GM21526 (cell line): ENCODE results near the gene PCLO.
"Not testable (repeated sequence)": the region's sequence is repeated elsewhere in the genome, so short reads cannot be mapped to it uniquely, and the experiment has no call there.

Source experiments
- ATAC-seq: cut with Tn5 transposase; IDR thresholded peaks from one replicate; pipeline ENCODE4 v1.9.1; 2021; ENCODE audit warnings: moderate library complexity; ENCODE audit not compliant: unreplicated experiment, low FRiP score

PCLO gene

GRCh38 chr7:83143107-83143506 is 19.6 kb downstream of the PCLO start:
- ATAC-seq, result no peak

GRCh38 chr7:83142365-83142764 is 20.3 kb downstream of the PCLO start:
- ATAC-seq, result no peak

DNA sequence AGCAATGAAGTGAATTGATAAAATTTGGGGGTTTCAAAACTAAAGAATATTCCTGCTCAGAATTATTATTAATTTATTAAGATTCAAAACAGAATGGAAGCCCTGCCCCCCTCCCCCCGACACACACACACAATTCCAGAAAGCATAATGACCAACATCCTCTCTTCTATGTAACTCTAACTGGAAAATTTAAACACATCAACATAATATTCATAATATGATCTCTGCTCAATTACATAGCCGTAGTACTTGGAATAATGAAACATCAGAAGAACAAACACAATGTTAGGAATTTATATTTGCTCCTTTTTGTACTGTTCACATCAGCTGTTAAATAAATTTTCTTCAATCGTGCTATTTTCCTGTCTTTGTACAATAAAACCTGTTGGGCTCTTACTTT is 20.8 kb downstream of the PCLO start:
- no peak for ATAC-seq

DNA sequence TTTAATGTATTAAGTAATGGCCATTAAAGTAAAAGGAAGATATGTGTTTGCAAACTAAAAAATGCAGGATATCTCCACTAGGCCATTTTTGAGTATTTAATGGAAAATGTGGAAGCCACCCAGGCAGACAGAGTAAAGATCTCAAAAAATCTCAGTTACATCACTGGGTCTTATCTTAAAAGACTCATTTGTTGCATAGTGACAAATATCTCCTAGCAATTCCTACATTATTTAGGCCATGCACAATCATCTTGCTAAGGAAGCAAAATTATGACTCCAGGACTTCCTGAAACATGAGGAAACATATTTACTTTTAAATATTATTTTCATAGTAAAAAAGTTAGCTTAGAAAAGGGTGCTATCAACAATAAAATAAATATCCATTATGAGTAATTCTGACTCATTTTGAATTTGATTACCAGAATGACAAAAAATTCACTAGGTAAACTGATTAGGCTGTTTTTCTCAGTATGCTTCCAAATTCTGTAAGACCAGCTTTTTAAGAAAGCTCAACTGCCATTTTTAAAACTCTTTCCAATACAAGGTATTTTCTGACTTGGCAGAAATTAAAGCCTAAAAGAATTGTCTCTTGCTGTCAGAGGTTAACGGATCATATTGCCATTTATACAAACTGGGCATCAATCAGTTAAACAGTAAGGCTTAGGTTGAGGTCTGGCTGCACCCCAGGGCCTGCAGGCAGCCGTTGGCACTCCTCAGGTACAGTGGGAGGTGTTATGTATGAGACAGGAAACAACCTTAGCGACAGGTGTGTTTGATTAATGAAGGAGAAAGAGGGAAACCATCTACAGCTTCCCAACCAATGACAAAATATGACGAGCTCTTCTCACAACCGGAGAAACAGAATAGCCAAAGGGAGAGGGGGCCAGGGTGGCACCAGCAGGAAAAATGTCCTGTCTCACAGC is 31.8 kb downstream of the PCLO start:
- no peak for ATAC-seq

DNA sequence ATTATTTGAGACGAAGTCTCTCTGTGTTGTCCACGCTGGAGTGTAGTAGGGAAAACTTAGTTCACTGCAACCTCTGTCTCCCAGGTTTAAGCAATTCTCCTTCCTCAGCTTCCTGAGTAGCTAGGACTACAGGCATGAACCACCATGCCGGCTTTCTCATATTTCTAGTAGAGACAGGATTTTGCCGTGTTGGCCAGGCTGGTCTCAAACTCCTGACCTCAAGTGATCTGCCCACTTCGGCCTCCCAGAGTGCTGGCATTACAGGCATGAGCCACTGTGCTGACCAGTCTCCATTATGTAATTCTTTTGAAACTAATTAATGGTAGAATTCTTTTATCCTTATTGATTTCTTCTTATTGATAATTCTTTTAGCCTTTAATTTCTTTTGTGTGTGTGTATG is 32.5 kb downstream of the PCLO start:
- ATAC-seq, result no peak

GRCh38 chr7:83119494-83119893 is 43.2 kb downstream of the PCLO start:
- ATAC-seq, result no peak

DNA sequence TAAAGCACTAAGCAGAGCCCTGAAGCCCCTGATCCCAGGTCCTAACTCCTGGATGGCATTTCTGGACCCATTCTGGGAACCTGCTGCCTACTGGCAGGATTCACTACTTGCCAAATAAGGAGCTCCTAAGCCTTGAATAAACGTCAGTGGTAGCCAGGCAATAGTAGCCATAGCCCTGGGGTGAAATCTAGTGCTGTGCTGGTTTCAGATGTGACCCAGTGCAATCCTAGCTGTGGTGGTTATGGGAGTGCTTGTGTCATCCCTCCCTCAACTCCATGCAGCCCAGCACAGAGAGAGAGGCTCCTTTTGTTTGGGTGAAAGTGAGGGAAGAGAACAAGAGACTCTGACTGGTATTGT is 43.7 kb downstream of the PCLO start:
- no peak for ATAC-seq

GRCh38 chr7:83118347-83119025 is 44.2 kb downstream of the PCLO start:
- ATAC-seq, result no peak

DNA sequence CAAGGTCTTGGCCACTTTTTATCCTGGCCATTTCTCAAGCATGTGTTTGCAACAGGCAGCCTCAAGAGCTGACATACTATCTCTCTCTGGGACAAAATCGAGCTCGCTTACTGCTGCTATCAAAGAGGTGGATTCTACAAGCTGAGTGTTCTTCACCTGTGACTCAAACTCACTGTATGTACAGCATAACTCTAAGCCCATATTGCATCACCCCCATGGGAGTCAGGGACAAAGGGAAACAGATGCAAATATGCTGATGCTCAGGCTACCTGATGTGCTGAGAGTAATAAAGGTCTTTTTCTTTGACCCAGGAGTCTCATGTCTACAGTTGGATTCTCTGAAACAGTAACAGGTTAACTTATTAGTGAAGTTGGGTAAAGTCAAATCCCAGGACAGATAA is 45.2 kb downstream of the PCLO start:
- ATAC-seq, result no peak

DNA sequence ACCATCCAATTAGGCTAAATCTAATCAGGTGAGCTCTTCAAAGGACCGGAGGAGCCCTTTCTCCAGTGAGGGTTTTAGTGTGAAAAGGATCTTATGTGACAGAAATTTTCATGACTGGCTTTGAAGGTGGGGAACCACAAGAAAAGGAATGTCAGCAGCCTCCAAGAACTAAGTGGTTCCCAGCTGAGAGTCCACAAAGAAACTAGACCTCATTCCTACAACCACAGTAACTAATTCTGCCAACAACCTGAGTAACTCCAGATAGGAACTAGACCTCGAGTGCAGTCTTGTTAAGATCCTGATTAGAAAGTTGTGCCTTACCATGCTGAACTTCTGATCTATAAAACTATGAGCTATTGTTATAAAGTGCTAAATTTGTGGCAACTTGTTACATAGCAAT is 51.3 kb downstream of the PCLO start:
- no peak for ATAC-seq

- ATAC-seq, result no peak
Measured at GRCh38 chr7:83109352-83109751, 53.3 kb downstream of the PCLO start.

GRCh38 chr7:83105948-83106347 is 56.7 kb downstream of the PCLO start:
- no peak for ATAC-seq

DNA sequence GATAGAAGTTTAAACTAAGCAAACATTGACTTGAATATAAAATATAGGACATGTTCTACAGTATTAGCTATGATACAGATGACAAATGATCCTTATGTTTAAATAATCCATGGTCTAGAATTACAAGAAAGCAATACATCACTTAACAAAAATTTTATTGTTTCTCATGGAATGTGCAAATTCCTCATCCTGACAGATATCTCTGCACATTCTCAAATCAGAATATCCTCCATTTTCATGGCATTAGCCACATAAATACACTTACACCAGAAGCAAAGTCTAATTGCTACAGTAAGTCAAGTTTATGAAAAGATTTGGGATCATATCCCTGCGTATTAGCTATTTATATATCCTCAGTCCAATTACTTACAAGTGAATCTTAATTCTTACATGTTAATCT is 57.6 kb downstream of the PCLO start:
- ATAC-seq, result no peak

DNA sequence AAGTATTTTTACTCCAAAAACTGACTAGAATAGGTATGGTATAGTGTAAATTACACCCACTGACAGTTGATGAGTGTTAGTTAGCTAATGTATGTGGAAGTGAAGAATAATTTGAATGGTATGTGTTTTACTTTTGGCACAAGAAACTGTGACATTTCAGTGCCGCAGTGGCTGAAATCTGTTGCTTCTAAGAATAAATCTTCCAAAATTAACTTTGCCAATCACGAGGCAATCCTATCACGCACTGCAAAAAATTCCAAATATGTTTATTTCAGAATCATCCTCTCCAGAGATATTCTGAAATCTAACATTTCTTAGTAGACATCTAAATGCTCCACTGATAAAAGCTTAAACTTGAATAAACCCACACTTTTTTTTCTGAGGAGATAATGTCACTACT is 61.2 kb downstream of the PCLO start:
- ATAC-seq, result no peak

- ATAC-seq, result no peak
Measured at GRCh38 chr7:83096065-83096580, 66.6 kb downstream of the PCLO start.

- ATAC-seq, result no peak
Measured at GRCh38 chr7:83085299-83085698, 77.4 kb downstream of the PCLO start.

DNA sequence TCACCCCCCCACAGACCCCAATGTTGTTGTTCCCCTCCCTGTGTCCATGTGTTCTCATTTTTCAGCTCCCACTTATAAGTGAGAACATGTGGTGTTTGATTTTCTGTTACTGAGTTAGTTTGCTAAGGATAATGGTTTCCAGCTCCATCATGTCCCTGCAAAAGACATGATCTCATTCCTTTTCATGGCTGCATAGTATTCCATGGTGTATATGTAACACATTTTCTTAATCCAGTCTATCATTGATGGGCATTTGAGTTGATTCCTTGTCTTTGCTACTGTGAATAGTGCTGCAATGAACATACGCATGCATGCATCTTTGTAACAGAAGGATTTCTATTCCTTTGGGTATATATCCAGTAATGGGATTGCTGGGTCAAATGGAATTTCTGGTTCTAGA is 82.8 kb downstream of the PCLO start:
- ATAC-seq, result not testable (repeated sequence)

- ATAC-seq, result no peak
Measured at GRCh38 chr7:83077328-83077727, 85.4 kb downstream of the PCLO start.

DNA sequence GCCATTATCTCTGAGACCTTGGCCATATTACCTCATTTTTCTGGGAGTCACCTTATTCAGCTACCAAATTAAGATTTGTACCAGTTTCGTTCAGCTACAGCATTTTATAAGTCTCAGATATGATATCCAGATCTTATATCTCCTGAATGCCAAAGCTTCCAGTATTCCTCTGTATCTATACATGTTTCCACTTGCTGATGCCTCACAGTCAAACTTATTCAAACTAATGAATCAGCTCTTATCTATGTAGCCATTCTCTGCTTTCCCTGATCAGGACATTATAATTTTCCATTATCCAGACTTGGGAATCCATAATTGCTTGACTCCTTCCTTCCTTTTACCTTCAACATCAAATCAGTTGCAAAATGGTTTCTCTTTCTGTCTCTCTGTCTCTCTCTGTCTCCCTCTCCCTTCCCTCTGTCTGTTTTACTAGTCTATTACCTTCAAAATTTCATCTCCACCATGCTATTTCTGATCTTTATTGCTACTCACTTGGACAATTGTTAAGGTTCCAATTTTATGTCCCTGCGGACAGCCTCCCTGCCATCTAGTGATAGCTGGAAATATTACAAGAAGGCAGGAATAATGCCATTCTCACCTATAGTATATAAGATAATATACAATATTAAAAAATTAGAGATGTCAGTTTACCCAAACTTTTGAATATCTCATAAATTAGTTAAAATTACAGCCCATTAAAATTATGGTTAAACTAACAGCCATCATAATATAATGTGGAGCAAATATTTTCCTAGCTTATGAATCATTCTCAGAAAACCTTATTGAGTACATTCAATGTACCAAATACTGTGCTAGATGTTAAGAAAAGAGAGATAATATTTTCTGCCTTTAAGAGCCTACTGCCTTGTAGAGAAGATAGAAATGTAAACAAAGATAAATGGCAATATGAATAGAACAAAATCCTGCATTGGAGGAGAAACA is 89.8 kb downstream of the PCLO start:
- ATAC-seq, result no peak

DNA sequence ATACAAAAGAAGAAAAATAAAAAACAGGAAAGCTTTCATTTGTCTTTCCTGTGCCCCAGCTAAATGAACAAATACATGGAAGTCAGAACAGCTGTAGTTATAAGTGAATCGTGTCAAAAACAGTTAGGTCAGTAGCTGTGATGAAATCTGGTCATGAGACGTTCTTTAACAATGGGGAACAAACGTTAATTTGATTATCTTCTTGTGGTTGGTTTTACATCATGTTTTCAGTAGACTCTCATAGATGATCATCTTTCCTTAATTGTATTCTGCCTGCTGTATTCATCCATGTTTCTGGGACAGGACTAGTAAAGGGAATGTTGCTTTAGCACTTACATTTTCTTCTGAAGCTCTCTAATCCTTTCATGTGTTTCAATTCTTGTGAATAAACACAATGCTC is 97.0 kb downstream of the PCLO start:
- ATAC-seq, result no peak

DNA sequence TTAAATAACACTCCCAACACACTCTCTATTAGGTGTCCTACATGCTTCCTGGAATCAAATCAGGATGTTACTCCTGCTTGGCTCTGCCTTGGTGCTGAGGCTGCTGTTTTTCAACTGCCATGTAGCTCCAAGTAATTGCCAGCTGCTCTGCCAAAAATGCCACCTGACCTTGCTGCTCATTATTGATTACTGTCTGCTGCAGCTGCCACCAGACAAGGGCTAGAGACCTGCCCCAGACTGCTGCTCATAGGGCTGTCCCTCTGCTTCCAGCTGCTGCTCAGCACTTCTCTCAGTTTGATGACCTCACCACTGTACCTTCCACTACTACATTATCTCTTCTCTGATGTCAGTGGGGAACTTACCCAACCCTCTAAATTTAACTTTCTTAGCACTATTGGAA is 102.5 kb downstream of the PCLO start:
- ATAC-seq, result no peak
